22Rv1 (cell line): Measurements from ENCODE around the gene SH2B2.

ENCODE experiments used
- H3K27ac ChIP-seq: fragments of 450-650 bp; 2 replicates; pipeline ENCODE4 v1.5.1; 2017
- ZFX ChIP-seq: fragments of 450-650 bp; IDR thresholded peaks from 2 replicates; pipeline ENCODE4 v1.6.1; 2017; ENCODE audit warnings: antibody characterized with exemption, borderline replicate concordance
- TF ChIP-seq, protein P1 (sequence below): fragments of 450-650 bp; IDR thresholded peaks from 2 replicates; pipeline ENCODE4 v1.5.1; 2017; ENCODE audit warnings: mild to moderate bottlenecking

SH2B2 gene

DNA sequence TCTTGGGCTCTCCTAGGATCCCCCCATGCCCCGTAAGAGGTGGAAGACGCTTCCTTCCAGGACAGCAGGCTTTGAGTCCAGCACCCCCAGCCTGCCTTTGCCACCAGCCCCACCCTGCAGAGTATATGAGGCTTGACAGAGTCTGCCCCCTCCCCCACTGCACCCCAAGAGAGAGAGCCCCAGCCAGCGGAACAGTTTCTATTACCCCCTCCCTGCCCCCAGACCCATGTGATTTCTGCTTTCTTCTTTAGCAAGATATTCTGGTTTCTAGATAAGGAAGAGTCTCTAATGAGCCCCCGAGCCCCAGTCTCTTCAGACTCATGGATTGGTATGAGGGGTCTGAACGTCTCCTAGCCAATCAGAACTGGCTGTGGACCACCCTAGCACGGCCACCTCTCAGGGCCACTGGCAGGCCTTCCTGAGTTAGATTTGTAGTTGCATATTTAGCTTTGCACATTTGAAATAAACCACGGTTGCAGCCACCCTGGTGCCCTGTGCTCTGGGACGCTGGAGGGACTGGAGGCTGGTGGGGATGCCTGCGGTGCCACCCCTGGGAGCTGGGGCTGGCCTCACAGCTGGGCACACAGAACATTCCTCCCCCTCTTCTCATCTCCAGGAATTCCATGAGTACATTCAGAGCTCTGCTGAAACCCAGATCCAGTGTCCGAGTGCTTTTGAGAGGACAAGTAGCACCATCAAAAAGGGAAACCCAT, 3.0 kb upstream of the SH2B2 start:
- TF ChIP-seq ZFX, result no peak
- TF ChIP-seq, protein P1, sequence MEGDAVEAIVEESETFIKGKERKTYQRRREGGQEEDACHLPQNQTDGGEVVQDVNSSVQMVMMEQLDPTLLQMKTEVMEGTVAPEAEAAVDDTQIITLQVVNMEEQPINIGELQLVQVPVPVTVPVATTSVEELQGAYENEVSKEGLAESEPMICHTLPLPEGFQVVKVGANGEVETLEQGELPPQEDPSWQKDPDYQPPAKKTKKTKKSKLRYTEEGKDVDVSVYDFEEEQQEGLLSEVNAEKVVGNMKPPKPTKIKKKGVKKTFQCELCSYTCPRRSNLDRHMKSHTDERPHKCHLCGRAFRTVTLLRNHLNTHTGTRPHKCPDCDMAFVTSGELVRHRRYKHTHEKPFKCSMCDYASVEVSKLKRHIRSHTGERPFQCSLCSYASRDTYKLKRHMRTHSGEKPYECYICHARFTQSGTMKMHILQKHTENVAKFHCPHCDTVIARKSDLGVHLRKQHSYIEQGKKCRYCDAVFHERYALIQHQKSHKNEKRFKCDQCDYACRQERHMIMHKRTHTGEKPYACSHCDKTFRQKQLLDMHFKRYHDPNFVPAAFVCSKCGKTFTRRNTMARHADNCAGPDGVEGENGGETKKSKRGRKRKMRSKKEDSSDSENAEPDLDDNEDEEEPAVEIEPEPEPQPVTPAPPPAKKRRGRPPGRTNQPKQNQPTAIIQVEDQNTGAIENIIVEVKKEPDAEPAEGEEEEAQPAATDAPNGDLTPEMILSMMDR, result no peak
- no peak overlapping the region for H3K27ac ChIP-seq

GRCh38 chr7:102284399-102284798, 2.3 kb upstream of the SH2B2 start:
- no peak overlapping the region for H3K27ac ChIP-seq
- TF ChIP-seq ZFX, result no peak
- TF ChIP-seq, protein P1, result no peak

- TF ChIP-seq, protein P1, result no peak
- TF ChIP-seq ZFX, result no peak
- H3K27ac ChIP-seq, result no peak overlapping the region
These were observed 1.7 kb upstream of the SH2B2 start for GRCh38 chr7:102284891-102285539.

DNA sequence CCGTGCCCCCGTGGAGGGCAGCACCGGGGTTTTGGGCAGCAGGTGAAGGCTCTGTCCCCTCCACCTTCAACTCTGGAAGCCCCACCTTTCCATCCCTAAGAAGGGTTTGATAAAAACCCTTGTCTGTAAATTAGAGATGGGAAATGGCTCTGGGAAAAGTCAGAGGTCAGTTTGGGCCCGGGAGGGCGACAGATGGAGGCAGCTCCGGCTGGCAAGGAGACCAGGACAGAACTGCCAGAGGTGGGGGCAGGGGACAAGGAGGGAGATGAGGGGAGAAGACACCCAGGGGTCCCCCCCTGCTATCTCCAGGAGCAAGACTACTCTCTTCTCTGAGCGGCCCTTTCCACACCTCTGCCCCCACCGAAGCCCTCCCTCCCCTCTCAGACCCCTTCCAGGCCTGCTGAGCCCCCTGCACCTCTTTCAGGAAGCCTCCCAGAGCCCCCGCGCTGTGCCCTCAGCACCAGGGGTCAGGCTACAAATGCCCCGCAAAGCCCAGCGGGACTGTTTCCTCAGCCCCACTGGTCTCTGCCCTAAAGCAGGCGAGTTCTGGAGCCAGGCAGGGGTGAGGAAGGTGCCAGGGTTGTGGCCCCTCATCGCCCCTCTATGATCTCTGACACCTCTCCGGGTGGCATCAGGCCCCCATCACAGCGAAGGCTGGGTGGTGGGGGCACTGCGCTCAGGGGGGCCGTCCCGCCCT, 980 bp upstream of the SH2B2 start:
- H3K27ac ChIP-seq, result peak overlapping the region; percentile 64
- TF ChIP-seq ZFX, result no peak
- TF ChIP-seq, protein P1, result no peak

- TF ChIP-seq, protein P1, result no peak
- TF ChIP-seq ZFX, result no peak
- H3K27ac ChIP-seq, result peak overlapping the region; percentile 64
These were observed 678 bp downstream of the SH2B2 start for GRCh38 chr7:102287111-102287980.

DNA sequence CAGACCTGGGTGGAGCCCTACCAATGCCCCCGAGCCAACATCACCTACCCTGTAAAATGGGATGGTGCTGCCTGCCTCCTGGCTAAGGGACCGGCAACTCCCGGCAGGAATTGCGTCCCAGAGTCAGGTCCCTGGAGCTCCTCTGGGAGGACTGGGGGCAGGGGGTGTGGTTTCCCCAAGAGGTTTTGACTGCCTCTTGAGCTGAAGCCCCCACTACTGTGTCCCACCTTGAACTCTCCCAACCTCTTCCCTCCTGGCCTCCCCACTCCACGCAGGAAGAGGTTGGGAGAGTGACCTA, 1.3 kb downstream of the SH2B2 start:
- TF ChIP-seq, protein P1, result no peak
- no peak for TF ChIP-seq ZFX
- H3K27ac ChIP-seq, result peak overlapping the region; percentile 64
